Lung (tissue), 12 donors: Measurements from ENCODE around the gene SEMA4D. TPM values are rescaled to one million over a fixed set of nuclear protein-coding genes. Genes with fewer than 3 reads are reported as not detected.
"Not testable (repeated sequence)": the region's sequence is repeated elsewhere in the genome, so short reads cannot be mapped to it uniquely, and the experiment has no call there.

Source experiments
- ATAC-seq: fragments of 200-7000 bp; cut with Tn5 transposase; one replicate; pipeline ENCODE4 v1.9.1; 2020; ENCODE audit warnings: moderate number of reproducible peaks; ENCODE audit not compliant: insufficient read depth, low FRiP score
- DNase-seq, 3 donors: peaks; one replicate each; pipeline ENCODE4 v3.0.0-alpha.2; 2013 to 2017
- H3K27ac ChIP-seq, 2 donors: one replicate each; pipeline ENCODE4 v1.5.1; 2013; ENCODE audit warnings: mild to moderate bottlenecking in 2 of 2, moderate library complexity in 2 of 2, control low read depth in 1 of 2, inconsistent platforms in 1 of 2, low read depth in 1 of 2, low read length in 1 of 2
- H3K27me3 ChIP-seq, 3 donors: one replicate each; pipeline ENCODE4 v1.5.1; 2013; ENCODE audit warnings: low read length in 2 of 3; ENCODE audit not compliant: control insufficient read depth in 3 of 3, insufficient read depth in 3 of 3
- H3K36me3 ChIP-seq, 4 donors: one replicate each; pipeline ENCODE4 v1.5.1; 2013; ENCODE audit warnings: low read length in 4 of 4, mild to moderate bottlenecking in 1 of 4, moderate library complexity in 1 of 4; ENCODE audit not compliant: control insufficient read depth in 4 of 4, insufficient read depth in 4 of 4
- H3K4me1 ChIP-seq, 5 donors: one replicate each; pipeline ENCODE4 v1.5.1; 2013; ENCODE audit warnings: low read length in 5 of 5, mild to moderate bottlenecking in 2 of 5, moderate library complexity in 1 of 5; ENCODE audit not compliant: control insufficient read depth in 5 of 5, insufficient read depth in 5 of 5
- H3K4me3 ChIP-seq: one replicate; pipeline ENCODE4 v1.5.1; 2013; ENCODE audit warnings: mild to moderate bottlenecking, control low read depth, moderate library complexity
- H3K9ac ChIP-seq, 2 donors: one replicate each; pipeline ENCODE4 v1.5.1; 2013; ENCODE audit warnings: low read length in 2 of 2, control low read depth in 1 of 2; ENCODE audit not compliant: insufficient read depth in 1 of 2
- H3K9me3 ChIP-seq, 4 donors: one replicate each; pipeline ENCODE4 v1.5.1; 2013; ENCODE audit warnings: low read length in 3 of 4, mild to moderate bottlenecking in 1 of 4, moderate library complexity in 1 of 4; ENCODE audit not compliant: control insufficient read depth in 4 of 4, insufficient read depth in 3 of 4
- WGBS, 2 donors: extraction: QIAGEN DNeasy Blood & Tissue Kit; methylation state at CpG; one replicate each; pipeline ENCODE4 v1.1.7; 2013; 5-methylcytosine and 5-hydroxymethylcytosine counted together
- polyA plus RNA-seq, 2 donors: library from polyadenylated mRNA; stranded (reverse); fragments of 200-250 nt; gene quantifications; one replicate each; pipeline ENCODE4 v1.2.1, GENCODE V29; 2013
- total RNA-seq, 2 donors: library from RNA; depleted of rRNA in 1 of 2; stranded (reverse); fragments of >200 nt in 1 of 2; gene quantifications; one replicate each; pipeline ENCODE4 v1.2.1, GENCODE V29; 2014 to 2021
- TF ChIP-seq, protein P1 (sequence below): IDR thresholded peaks from 2 replicates; pipeline ENCODE4 v1.5.1; 2012; ENCODE audit warnings: mild to moderate bottlenecking; ENCODE audit errors: control extremely low read depth, extremely low read depth
- donor health status: control.
- donor health status: control.
- donor health status: Bipolar disorder and iron deficiency.
- donor health status: healthy.
- donor health status: DM: yes; HTN: yes; CAD: no.

Gene SEMA4D
- total and polyA plus RNA-seq, 4 donors, result 6.7 to 61.5 (median 29.0) TPM

DNA sequence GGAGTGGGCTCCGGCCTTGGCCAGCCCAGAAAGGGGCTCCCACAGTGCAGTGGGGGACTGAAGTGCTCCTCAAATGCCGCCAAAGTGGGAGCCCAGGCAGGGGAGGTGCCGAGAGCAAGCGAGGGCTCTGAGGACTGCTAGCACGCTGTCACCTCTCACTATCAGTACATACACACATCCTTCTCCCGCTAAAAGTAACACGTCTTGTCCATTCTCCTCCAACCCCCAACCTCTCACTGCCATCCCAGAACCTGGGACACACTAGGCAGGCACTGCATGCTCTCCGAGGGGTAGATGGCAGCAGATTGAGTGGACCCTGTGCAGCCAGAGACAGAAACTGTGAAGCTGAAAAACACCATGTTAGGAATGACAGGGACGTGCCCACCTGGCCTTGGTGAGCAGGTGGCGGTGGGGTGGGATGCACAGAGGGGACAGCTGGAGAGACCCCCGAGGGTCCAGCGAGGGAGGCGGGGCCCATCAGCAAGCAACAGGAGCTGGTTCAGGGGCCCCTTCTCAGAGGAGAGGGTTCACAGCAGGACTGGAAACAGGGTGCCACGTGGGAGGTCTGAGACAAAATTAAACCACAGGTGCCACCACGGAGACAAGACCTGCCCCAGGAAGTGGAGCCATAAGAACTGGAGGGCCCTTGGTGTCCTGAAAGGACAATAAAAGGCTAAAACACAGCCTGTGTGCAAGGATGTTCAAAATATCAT is 16.9 kb downstream of the SEMA4D start:
- TF ChIP-seq, protein P1, sequence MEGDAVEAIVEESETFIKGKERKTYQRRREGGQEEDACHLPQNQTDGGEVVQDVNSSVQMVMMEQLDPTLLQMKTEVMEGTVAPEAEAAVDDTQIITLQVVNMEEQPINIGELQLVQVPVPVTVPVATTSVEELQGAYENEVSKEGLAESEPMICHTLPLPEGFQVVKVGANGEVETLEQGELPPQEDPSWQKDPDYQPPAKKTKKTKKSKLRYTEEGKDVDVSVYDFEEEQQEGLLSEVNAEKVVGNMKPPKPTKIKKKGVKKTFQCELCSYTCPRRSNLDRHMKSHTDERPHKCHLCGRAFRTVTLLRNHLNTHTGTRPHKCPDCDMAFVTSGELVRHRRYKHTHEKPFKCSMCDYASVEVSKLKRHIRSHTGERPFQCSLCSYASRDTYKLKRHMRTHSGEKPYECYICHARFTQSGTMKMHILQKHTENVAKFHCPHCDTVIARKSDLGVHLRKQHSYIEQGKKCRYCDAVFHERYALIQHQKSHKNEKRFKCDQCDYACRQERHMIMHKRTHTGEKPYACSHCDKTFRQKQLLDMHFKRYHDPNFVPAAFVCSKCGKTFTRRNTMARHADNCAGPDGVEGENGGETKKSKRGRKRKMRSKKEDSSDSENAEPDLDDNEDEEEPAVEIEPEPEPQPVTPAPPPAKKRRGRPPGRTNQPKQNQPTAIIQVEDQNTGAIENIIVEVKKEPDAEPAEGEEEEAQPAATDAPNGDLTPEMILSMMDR, result no peak
- no peak overlapping the region for H3K27ac ChIP-seq
- H3K4me3 ChIP-seq, result no peak overlapping the region
- peaks cover 0 to 17% (median 7%) of the 10 kb centered on the region in 5 donors for H3K4me1 ChIP-seq
- no peak overlapping the region for H3K9ac ChIP-seq
- no peak for DNase-seq
- 80 to 82% methylated on average over 15 of the region's 15 CpGs for WGBS, 2 donors
- H3K36me3 ChIP-seq, result peaks cover 0 to 8% (median 0%) of the 10 kb centered on the region in 4 donors
- H3K9me3 ChIP-seq, result peaks cover 0 to 5% (median 1%) of the 10 kb centered on the region in 4 donors
- no peak for ATAC-seq
- no peaks in the 10 kb centered on the region for H3K27me3 ChIP-seq

- WGBS, 2 donors, result 95 to 97% methylated on average over 17 to 27 of the region's 27 CpGs
- H3K36me3 ChIP-seq, ATAC-seq, H3K9me3 ChIP-seq, DNase-seq, H3K27me3 ChIP-seq, H3K9ac ChIP-seq, H3K27ac ChIP-seq, H3K4me3 ChIP-seq: not testable (repeated sequence)
- peaks cover 0 to 17% (median 7%) of the 10 kb centered on the region in 5 donors for H3K4me1 ChIP-seq
These were observed 17.5 kb downstream of the SEMA4D start for GRCh38 chr9:89480372-89480771.

DNA sequence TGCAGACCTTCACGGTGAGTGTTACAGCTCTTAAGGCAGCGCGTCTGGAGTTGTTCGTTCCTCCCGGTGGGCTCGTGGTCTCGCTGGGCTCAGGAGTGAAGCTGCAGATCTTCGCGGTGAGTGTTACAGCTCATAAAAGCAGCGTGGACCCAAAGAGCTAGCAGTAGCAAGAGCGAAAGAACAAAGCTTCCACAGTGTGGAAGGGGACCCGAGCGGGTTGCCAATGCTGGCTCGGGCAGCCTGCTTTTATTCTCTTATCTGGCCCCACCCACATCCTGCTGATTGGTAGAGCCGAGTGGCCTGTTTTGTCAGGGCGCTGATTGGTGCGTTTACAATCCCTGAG is 18.3 kb downstream of the SEMA4D start:
- ATAC-seq, H3K4me3 ChIP-seq, H3K27me3 ChIP-seq, H3K9ac ChIP-seq, H3K36me3 ChIP-seq, DNase-seq, H3K27ac ChIP-seq, H3K9me3 ChIP-seq: not testable (repeated sequence)
- WGBS, 2 donors, result 75 to 79% methylated on average over 15 to 17 of the region's 17 CpGs
- H3K4me1 ChIP-seq, result peaks cover 0 to 17% (median 8%) of the 10 kb centered on the region in 5 donors

DNA sequence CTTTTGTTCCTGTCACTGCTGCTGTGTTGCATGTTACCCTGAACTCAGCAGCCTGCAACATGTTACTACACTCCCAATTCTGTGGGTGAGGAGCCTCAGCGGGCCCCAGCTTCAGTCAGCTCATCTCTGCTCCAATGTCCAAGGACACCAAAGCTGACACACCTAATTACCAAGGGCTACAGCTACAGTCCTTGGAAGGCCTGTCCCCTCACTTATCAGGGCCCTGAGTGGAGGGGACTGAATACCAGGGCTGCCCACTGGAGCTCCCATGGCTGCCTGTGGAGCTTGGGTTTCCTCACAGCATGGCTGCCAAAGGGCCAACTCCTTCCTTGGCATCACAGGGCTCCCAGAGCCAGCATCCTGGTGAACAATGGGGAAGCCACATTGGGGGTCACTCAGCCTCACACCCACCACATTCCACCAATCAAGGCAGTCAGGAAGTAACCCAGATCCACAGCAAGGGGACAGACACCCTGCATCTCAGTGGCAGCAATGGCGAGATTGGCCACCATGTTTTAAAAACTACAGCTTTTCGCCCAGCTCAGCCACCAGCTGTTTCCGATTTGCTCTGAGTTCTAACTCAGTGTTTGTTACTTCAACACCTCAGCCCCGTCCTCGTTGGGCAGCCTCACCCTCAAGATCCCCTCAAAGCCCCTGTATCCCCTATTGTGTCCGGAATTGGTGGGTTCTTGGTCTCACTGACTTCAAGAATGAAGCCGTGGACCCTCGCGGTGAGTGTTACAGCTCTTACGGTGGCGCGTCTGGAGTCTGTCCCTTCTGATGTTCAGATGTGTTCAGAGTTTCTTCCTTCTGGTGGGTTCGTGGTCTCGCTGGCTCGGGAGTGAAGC is 18.9 kb downstream of the SEMA4D start:
- Histone ChIP-seq H3K9me3 (peaks cover 0 to 3% (median 1%) of the 10 kb centered on the region in 4 donors), H3K4me1 (peaks cover 0 to 19% (median 8%) of the 10 kb centered on the region in 5 donors), H3K27me3 (no peaks in the 10 kb centered on the region), H3K27ac (no peak overlapping the region), H3K36me3 (peaks cover 0 to 4% (median under 1%) of the 10 kb centered on the region in 4 donors), H3K4me3 (no peak overlapping the region), H3K9ac (no peak overlapping the region)
- TF ChIP-seq, protein P1, result no peak
- DNase-seq (no peak), ATAC-seq (no peak)
- WGBS, 2 donors, result 85 to 88% methylated on average over 14 to 16 of the region's 16 CpGs
